Type B pancreatic cell (in vitro differentiated cells): ENCODE data around the gene CSNK2A1. TPM values are rescaled to one million over a fixed set of nuclear protein-coding genes. Genes with fewer than 3 reads are reported as not detected.

Source experiments
- DNase-seq: peaks from one replicate; pipeline ENCODE4 v3.0.0; 2021; ENCODE audit warnings: mixed read lengths; ENCODE audit not compliant: unreplicated experiment; ENCODE audit errors: extremely low spot score
- H3K27ac Mint-ChIP-seq: 2 replicates; pipeline ENCODE4 v1.8.0; 2021; ENCODE audit warnings: mild to moderate bottlenecking, mixed read lengths
- H3K27me3 Mint-ChIP-seq: 2 replicates; pipeline ENCODE4 v1.8.0; 2021; ENCODE audit warnings: mixed read lengths
- H3K36me3 Mint-ChIP-seq: 2 replicates; pipeline ENCODE4 v1.8.0; 2021; ENCODE audit warnings: mixed read lengths
- H3K4me1 Mint-ChIP-seq: one replicate; pipeline ENCODE4 v1.8.0; 2021; ENCODE audit warnings: mixed read lengths; ENCODE audit not compliant: unreplicated experiment
- H3K4me3 Mint-ChIP-seq: 2 replicates; pipeline ENCODE4 v1.8.0; 2021; ENCODE audit warnings: mild to moderate bottlenecking, mixed read lengths
- H3K9me3 Mint-ChIP-seq: 2 replicates; pipeline ENCODE4 v1.8.0; 2021; ENCODE audit warnings: mixed read lengths
- long read RNA-seq: library from polyadenylated mRNA; unstranded; transcript quantifications from one replicate; pipeline ENCODE4 v2.0.0, GENCODE V29; 2020
- total RNA-seq: library from RNA; stranded (reverse); gene quantifications from 2 replicates; pipeline ENCODE4 v1.2.1, GENCODE V29; 2021; ENCODE audit warnings: low replicate concordance
- TF ChIP-seq, protein P1 (sequence below): fragments of 200-600 bp; sonication (generic); conservative IDR thresholded peaks from 2 replicates; pipeline ENCODE4 v1.5.0; 2021; ENCODE audit warnings: antibody characterized with exemption, mild to moderate bottlenecking

CSNK2A1 gene
- total RNA-seq, result 138 and 151 TPM in 2 replicates
- long read RNA-seq, full-length matches to known transcripts, result 257 of 292 reads
- long read RNA-seq, partial matches to known transcripts, result 11 of 292 reads
- long read RNA-seq, other reads (novel, unspliced or antisense), result 24 of 292 reads

- TF ChIP-seq, protein P1, sequence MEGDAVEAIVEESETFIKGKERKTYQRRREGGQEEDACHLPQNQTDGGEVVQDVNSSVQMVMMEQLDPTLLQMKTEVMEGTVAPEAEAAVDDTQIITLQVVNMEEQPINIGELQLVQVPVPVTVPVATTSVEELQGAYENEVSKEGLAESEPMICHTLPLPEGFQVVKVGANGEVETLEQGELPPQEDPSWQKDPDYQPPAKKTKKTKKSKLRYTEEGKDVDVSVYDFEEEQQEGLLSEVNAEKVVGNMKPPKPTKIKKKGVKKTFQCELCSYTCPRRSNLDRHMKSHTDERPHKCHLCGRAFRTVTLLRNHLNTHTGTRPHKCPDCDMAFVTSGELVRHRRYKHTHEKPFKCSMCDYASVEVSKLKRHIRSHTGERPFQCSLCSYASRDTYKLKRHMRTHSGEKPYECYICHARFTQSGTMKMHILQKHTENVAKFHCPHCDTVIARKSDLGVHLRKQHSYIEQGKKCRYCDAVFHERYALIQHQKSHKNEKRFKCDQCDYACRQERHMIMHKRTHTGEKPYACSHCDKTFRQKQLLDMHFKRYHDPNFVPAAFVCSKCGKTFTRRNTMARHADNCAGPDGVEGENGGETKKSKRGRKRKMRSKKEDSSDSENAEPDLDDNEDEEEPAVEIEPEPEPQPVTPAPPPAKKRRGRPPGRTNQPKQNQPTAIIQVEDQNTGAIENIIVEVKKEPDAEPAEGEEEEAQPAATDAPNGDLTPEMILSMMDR, result no peak
- peaks cover 24% of the 10 kb centered on the region for H3K4me1 Mint-ChIP-seq
- H3K27me3 Mint-ChIP-seq, result peaks cover 13% of the 10 kb centered on the region
These were observed at the start of gene CSNK2A1 for GRCh38 chr20:543369-544152. Gene CSNK2A1 (minus strand): TSS chr20:543790. CDS start chr20:508551, 35,239 bp downstream.

DNA sequence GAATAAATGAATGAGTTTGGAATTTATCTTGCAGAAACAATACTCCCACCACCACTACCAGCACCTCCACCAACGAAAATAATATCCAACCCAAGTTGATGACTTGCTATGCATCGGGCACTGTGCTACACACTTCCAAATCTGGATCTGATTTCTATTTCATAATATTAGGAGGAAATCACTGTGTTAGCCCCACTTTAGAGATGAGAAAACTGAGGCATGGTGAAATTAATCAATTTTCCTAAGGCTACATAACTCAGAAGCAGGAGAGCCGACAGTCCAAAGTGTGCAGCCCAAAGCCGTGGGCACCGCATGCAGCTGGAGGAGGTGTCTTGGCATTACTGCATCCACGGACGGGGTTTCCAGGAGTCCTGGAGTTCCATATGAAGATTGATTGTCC, 48.9 kb upstream of the CSNK2A1 start:
- no peak overlapping the region for H3K27ac Mint-ChIP-seq
- no peaks in the 10 kb centered on the region for H3K9me3 Mint-ChIP-seq
- no peak for DNase-seq
- H3K4me1 Mint-ChIP-seq, result no peaks in the 10 kb centered on the region
- no peaks in the 10 kb centered on the region for H3K36me3 Mint-ChIP-seq
- no peak overlapping the region for H3K4me3 Mint-ChIP-seq
- H3K27me3 Mint-ChIP-seq, result peaks cover 24% of the 10 kb centered on the region
- TF ChIP-seq, protein P1, result no peak

More at GRCh38 chr20:543369-544152, at the start of gene CSNK2A1:
- Mint-ChIP-seq H3K4me3 (peak within 1 kb of the TSS; percentile 89), H3K36me3 (peaks cover 28% of the 10 kb centered on the region), H3K27ac (peak within 1 kb of the TSS; percentile 99), H3K9me3 (peaks cover 4% of the 10 kb centered on the region)
- DNase-seq, result peak; percentile 96

GRCh38 chr20:591941-592340, 48.4 kb upstream of the CSNK2A1 start:
- Mint-ChIP-seq H3K27ac (no peak overlapping the region), H3K36me3 (no peaks in the 10 kb centered on the region)

GRCh38 chr20:588932-589672, 45.5 kb upstream of the CSNK2A1 start:
- peaks cover 35% of the 10 kb centered on the region for H3K27me3 Mint-ChIP-seq
- no peaks in the 10 kb centered on the region for H3K36me3 Mint-ChIP-seq
- no peaks in the 10 kb centered on the region for H3K4me1 Mint-ChIP-seq
- TF ChIP-seq, protein P1, result no peak
- no peak overlapping the region for H3K27ac Mint-ChIP-seq
- H3K9me3 Mint-ChIP-seq, result no peaks in the 10 kb centered on the region
- H3K4me3 Mint-ChIP-seq, result no peak overlapping the region
- DNase-seq, result no peak

More at GRCh38 chr20:591941-592340, 48.4 kb upstream of the CSNK2A1 start:
- Mint-ChIP-seq H3K9me3 (no peaks in the 10 kb centered on the region), H3K4me3 (no peak overlapping the region), H3K27me3 (peaks cover 24% of the 10 kb centered on the region), H3K4me1 (no peaks in the 10 kb centered on the region)
- DNase-seq, result no peak
- TF ChIP-seq, protein P1, result no peak

GRCh38 chr20:588476-588875, 44.9 kb upstream of the CSNK2A1 start:
- Mint-ChIP-seq H3K27me3 (peaks cover 35% of the 10 kb centered on the region), H3K4me1 (no peaks in the 10 kb centered on the region), H3K4me3 (no peak overlapping the region), H3K36me3 (no peaks in the 10 kb centered on the region), H3K9me3 (no peaks in the 10 kb centered on the region), H3K27ac (no peak overlapping the region)
- TF ChIP-seq, protein P1, result no peak
- no peak for DNase-seq
